MM.1S (cell line): Measurements from ENCODE around the gene NDUFAF8.

Experiments
- DNase-seq: peaks from one replicate; pipeline ENCODE4 v3.0.0-alpha.2; 2015
- H2AFZ ChIP-seq: fragments of 300-600 bp; sonication (generic); 2 replicates; pipeline ENCODE4 v1.6.0; 2016; ENCODE audit warnings: antibody characterized with exemption, low read length
- H3F3A ChIP-seq: fragments of 300-600 bp; sonication (generic); 2 replicates; pipeline ENCODE4 v1.6.1; 2016; ENCODE audit warnings: mild to moderate bottlenecking, antibody characterized with exemption, low read length, moderate library complexity, mixed read lengths; ENCODE audit not compliant: insufficient read depth
- H3K27ac ChIP-seq: fragments of 300-600 bp; sonication (generic); 2 replicates; pipeline ENCODE4 v1.5.1; 2016; ENCODE audit warnings: mild to moderate bottlenecking, low read length
- H3K27me3 ChIP-seq: fragments of 300-600 bp; sonication (generic); replicated peaks from 2 replicates; pipeline ENCODE4 v1.6.0; 2016; ENCODE audit warnings: low read length; ENCODE audit not compliant: insufficient read depth
- H3K36me3 ChIP-seq: fragments of 300-600 bp; sonication (generic); replicated peaks from 2 replicates; pipeline ENCODE4 v1.6.1; 2016; ENCODE audit warnings: mild to moderate bottlenecking, low read length, mixed read lengths; ENCODE audit not compliant: insufficient read depth
- H3K4me1 ChIP-seq: fragments of 300-600 bp; sonication (generic); 2 replicates; pipeline ENCODE4 v1.6.1; 2016; ENCODE audit warnings: low read length, mixed read lengths
- H3K4me2 ChIP-seq: fragments of 300-600 bp; sonication (generic); 2 replicates; pipeline ENCODE4 v1.6.0; 2016; ENCODE audit warnings: low read depth, low read length
- H3K4me3 ChIP-seq: fragments of 300-600 bp; sonication (generic); 2 replicates; pipeline ENCODE4 v1.5.1; 2016; ENCODE audit warnings: low read length, mixed read lengths
- H3K79me2 ChIP-seq: fragments of 300-600 bp; sonication (generic); 2 replicates; pipeline ENCODE4 v1.6.1; 2016; ENCODE audit warnings: mixed run types, low read length, mixed read lengths
- H3K9ac ChIP-seq: fragments of 300-600 bp; sonication (generic); 2 replicates; pipeline ENCODE4 v1.6.1; 2016; ENCODE audit warnings: low read length, mixed read lengths
- H3K9me2 ChIP-seq: fragments of 300-600 bp; sonication (generic); replicated peaks from 2 replicates; pipeline ENCODE4 v1.6.1; 2016; ENCODE audit warnings: mild to moderate bottlenecking, low read length, mixed read lengths; ENCODE audit not compliant: insufficient read depth
- H3K9me3 ChIP-seq: fragments of 300-600 bp; sonication (generic); replicated peaks from 2 replicates; pipeline ENCODE4 v1.6.1; 2016; ENCODE audit warnings: mild to moderate bottlenecking, low read length, mixed read lengths; ENCODE audit not compliant: insufficient read depth
- H4K20me1 ChIP-seq: fragments of 300-600 bp; sonication (generic); 2 replicates; pipeline ENCODE4 v1.6.1; 2016; ENCODE audit warnings: mild to moderate bottlenecking, low read length, moderate library complexity, mixed read lengths; ENCODE audit not compliant: insufficient read depth
- EZH2 ChIP-seq: fragments of 300-600 bp; sonication (generic); optimal IDR thresholded peaks from 2 replicates; pipeline ENCODE3; 2017; ENCODE audit warnings: low read depth, mild to moderate bottlenecking, antibody characterized with exemption, low read length, mixed read lengths
- EZH2phosphoT487 ChIP-seq: fragments of 300-600 bp; sonication (generic); IDR thresholded peaks from 2 replicates; pipeline ENCODE4 v1.6.1; 2018; ENCODE audit warnings: antibody characterized with exemption, low read length
- TF ChIP-seq, protein P1 (sequence below): fragments of 300-600 bp; sonication (generic); IDR thresholded peaks from 2 replicates; pipeline ENCODE4 v1.5.1; 2016; ENCODE audit warnings: antibody characterized with exemption, low read length, mixed read lengths

Gene NDUFAF8

DNA sequence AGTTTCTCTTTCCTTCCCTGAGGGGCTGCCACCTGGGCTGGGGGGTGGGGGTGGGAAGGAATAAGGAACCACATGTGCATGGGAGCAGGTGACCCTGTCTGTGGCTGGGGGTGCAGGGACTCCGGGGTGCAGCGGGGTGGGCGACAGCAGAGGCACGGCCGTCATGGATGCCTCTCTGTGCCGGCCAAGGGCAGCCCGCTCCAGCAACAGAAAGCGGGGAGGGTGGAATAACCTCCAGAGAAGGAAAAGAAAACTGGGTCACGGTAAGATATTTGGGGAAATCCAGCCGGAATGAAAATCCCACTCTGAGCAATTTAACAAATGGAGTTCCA is 4.2 kb downstream of the NDUFAF8 start:
- DNase-seq = no peak
- Histone ChIP-seq H3K9me3 (no peaks in the 10 kb centered on the region), H3K36me3 (no peaks in the 10 kb centered on the region), H4K20me1 (no peaks in the 10 kb centered on the region), H3K27ac (no peak overlapping the region), H3K27me3 (no peaks in the 10 kb centered on the region), H3K4me1 (no peaks in the 10 kb centered on the region), H3K4me2 (no peak overlapping the region), H2AFZ (no peak overlapping the region), H3K9ac (no peak overlapping the region), H3K9me2 (no peaks in the 10 kb centered on the region), H3F3A (peaks cover 9% of the 10 kb centered on the region), H3K4me3 (no peak overlapping the region), H3K79me2 (peaks cover 37% of the 10 kb centered on the region)
- no peak for TF ChIP-seq EZH2phosphoT487
- no peak for TF ChIP-seq EZH2

DNA sequence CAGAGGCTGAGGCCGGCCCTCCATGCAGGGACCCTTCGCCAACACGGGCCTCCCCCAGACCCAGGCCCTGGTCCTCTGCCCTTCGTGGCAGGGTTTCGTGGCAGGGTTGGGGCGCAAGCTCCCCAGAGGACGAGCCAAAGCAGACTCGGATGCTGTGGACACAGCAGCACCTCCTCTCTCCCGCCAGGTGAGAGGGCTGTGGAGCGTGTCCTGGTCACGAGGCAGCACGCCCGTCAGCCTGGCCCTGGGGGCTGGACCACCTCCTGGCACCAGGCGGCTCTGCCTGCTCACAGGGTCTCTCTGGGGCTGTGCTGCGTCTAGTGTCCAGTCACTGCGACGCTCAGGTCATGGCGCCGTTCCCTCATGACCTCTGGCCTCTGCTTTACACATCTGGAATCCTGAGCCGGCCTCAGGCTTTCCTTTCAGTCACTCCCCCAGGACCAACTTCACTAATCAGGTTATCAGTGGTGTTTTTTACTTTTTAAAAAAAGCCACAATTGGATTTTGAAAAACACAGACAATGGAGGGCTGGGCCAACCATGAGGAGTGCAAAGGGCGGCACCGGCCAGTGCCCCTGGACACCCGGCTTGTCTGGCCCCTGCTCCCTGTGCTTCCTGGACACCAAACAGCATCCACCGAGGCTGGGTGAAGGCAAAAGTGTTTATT is 5.4 kb downstream of the NDUFAF8 start:
- H3K27ac ChIP-seq = no peak overlapping the region
- no peaks in the 10 kb centered on the region for H3K9me2 ChIP-seq
- DNase-seq = no peak
- no peaks in the 10 kb centered on the region for H3K36me3 ChIP-seq
- no peak overlapping the region for H3K9ac ChIP-seq
- TF ChIP-seq, protein P1, sequence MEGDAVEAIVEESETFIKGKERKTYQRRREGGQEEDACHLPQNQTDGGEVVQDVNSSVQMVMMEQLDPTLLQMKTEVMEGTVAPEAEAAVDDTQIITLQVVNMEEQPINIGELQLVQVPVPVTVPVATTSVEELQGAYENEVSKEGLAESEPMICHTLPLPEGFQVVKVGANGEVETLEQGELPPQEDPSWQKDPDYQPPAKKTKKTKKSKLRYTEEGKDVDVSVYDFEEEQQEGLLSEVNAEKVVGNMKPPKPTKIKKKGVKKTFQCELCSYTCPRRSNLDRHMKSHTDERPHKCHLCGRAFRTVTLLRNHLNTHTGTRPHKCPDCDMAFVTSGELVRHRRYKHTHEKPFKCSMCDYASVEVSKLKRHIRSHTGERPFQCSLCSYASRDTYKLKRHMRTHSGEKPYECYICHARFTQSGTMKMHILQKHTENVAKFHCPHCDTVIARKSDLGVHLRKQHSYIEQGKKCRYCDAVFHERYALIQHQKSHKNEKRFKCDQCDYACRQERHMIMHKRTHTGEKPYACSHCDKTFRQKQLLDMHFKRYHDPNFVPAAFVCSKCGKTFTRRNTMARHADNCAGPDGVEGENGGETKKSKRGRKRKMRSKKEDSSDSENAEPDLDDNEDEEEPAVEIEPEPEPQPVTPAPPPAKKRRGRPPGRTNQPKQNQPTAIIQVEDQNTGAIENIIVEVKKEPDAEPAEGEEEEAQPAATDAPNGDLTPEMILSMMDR = no peak
- no peak for TF ChIP-seq EZH2phosphoT487
- TF ChIP-seq EZH2 = no peak
- H3K4me2 ChIP-seq = no peak overlapping the region
- peaks cover 27% of the 10 kb centered on the region for H3K79me2 ChIP-seq
- peaks cover 9% of the 10 kb centered on the region for H3F3A ChIP-seq
- H4K20me1 ChIP-seq = no peaks in the 10 kb centered on the region
- H3K4me3 ChIP-seq = no peak overlapping the region
- H2AFZ ChIP-seq = no peak overlapping the region
- H3K27me3 ChIP-seq = no peaks in the 10 kb centered on the region
- H3K9me3 ChIP-seq = no peaks in the 10 kb centered on the region
- no peaks in the 10 kb centered on the region for H3K4me1 ChIP-seq

DNA sequence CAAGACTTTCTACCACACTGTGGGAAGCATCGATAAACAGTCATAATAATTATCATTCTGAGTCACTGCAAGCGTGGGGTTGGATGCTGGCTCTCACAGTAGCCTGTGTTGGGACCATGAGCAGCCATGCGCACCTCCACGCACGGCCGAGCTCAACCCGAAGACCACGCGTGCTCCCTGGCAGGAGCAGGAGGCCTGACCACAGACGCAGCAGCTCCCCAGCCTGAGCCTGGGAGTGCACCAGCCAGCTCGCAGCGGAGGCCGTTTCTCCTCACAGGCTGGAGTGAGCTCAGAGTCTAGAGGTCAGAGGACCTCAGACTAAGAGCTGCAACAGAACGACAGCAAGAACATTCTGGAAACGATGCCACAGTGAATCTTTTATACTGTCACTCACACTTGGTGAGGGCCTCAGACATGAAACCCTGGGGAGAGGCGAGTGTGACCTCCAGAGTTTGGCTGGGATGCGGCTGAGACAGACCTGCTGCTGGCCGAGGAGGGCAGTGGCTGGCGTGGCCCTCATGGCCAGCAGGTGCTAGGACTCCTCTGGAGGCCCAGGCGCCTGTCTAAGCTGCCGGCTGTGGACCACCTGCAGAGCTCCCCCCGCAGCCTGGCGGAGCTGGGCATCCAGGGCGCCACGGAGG is 6.0 kb downstream of the NDUFAF8 start:
- no peak overlapping the region for H3K4me2 ChIP-seq
- peaks cover 21% of the 10 kb centered on the region for H3K79me2 ChIP-seq
- DNase-seq = no peak
- TF ChIP-seq EZH2 (no peak), EZH2phosphoT487 (no peak)
- TF ChIP-seq, protein P1 = no peak
- no peaks in the 10 kb centered on the region for H3K27me3 ChIP-seq
- H3K4me3 ChIP-seq = no peak overlapping the region
- peaks cover 4% of the 10 kb centered on the region; the same call in 1 of the 2 replicates for H3F3A ChIP-seq
- no peak overlapping the region for H3K27ac ChIP-seq
- no peaks in the 10 kb centered on the region for H4K20me1 ChIP-seq
- no peaks in the 10 kb centered on the region for H3K9me3 ChIP-seq
- H3K36me3 ChIP-seq = no peaks in the 10 kb centered on the region
- no peak overlapping the region for H3K9ac ChIP-seq
- no peak overlapping the region for H2AFZ ChIP-seq
- no peaks in the 10 kb centered on the region for H3K4me1 ChIP-seq
- H3K9me2 ChIP-seq = no peaks in the 10 kb centered on the region

DNA sequence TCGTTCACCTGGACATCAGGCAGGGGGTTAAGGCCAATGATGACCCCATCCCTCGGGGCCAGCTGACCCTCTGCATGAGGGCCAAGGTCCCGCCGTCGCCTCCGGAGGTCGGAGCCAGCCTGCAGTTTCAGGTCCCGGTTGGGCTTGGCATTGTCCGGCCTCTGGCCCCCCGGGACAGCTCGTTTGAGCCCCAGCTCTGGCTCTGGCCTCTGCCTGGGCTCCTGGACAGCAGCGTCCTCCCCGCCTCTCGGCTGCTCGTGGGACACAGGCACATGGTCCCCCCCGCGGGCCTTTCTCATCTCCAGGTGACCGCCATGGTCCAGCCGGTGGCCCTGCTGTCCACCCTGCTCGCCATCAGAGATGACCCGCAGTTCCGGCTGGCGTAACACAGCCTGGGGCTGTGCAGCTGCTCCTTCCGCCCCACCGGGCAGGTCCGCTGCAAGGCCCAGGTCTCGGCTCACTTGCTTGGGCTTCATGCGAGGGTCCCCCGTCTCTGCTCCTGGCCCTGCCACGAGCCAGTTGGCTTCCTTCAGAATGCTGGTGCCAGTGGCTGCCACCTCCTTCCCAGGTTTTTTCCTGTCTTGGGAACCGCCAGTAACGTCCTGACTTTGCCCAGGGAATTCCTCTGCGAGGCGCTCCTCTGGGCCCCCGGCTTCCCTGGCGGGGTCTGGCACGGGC is 6.7 kb downstream of the NDUFAF8 start:
- Histone ChIP-seq H3K27me3 (no peaks in the 10 kb centered on the region), H3F3A (peaks cover 4% of the 10 kb centered on the region; the same call in 1 of the 2 replicates), H2AFZ (no peak overlapping the region), H3K79me2 (peaks cover 14% of the 10 kb centered on the region), H3K9me3 (no peaks in the 10 kb centered on the region), H3K27ac (no peak overlapping the region), H3K9me2 (no peaks in the 10 kb centered on the region), H4K20me1 (no peaks in the 10 kb centered on the region), H3K36me3 (no peaks in the 10 kb centered on the region), H3K4me1 (no peaks in the 10 kb centered on the region), H3K4me2 (no peak overlapping the region), H3K9ac (no peak overlapping the region), H3K4me3 (no peak overlapping the region)
- DNase-seq = no peak
- TF ChIP-seq EZH2phosphoT487 (no peak), EZH2 (no peak)
- TF ChIP-seq, protein P1 = no peak
